ENCODE measurements around the gene CHD6.

- TF ChIP-seq CTCF (IDR thresholded peaks at IDR 0.05) (no peak), POLR2A (IDR thresholded peaks at IDR 0.05) (no peak)
These were observed 139.1 kb downstream of the CHD6 start for GRCh38 chr20:41479113-41479512.

Measured in right lobe of liver (tissue), 4 donors.